IMR-90 (cell line): ENCODE results near the gene NPTX2. TPM values are rescaled to one million over a fixed set of nuclear protein-coding genes. Genes with fewer than 3 reads are reported as not detected.

ENCODE experiments used
- ATAC-seq: fragments of 200-7000 bp; cut with Tn5 transposase; 2 replicates; pipeline ENCODE4 v1.9.1; 2020; ENCODE audit warnings: low read depth, mild to moderate bottlenecking, moderate library complexity
- BruUV-seq: library from RNA; stranded (reverse); fragments of 400-500 nt; replicated peaks from 2 replicates; lab custom pipeline; 2021; lab: Mats Ljungman, UMichigan
- CTCF ChIA-PET: fragments of 300-600 bp; formaldehyde crosslinking; extraction: SDS; loops from one replicate; lab custom pipeline; 2021; ENCODE audit warnings: antibody characterized with exemption; lab: Yijun Ruan, JAX
- POLR2A ChIA-PET: fragments of 300-600 bp; sonication (Branson Sonifier 250); formaldehyde crosslinking; loops from one replicate; lab custom pipeline; 2022; ENCODE audit warnings: antibody characterized with exemption; ENCODE audit not compliant: unreplicated experiment; lab: Charles Lee
- DNase-seq: peaks from one replicate; pipeline ENCODE4 v3.0.0; 2013
- H2AFZ ChIP-seq: replicated peaks from 2 replicates; pipeline ENCODE3; 2013; ENCODE audit warnings: low read length, mild to moderate bottlenecking; ENCODE audit not compliant: poor library complexity
- H2AK5ac ChIP-seq: 2 replicates; pipeline ENCODE4 v1.6.1; 2013; ENCODE audit warnings: low read depth, low read length, inconsistent platforms
- H2AK9ac ChIP-seq: replicated peaks from 2 replicates; pipeline ENCODE3; 2013; ENCODE audit warnings: mild to moderate bottlenecking, low read depth, low read length, moderate library complexity; ENCODE audit not compliant: poor library complexity
- H2BK120ac ChIP-seq: 2 replicates; pipeline ENCODE4 v1.6.1; 2013; ENCODE audit warnings: low read depth, low read length, inconsistent platforms
- H2BK15ac ChIP-seq: 3 replicates; pipeline ENCODE4 v1.6.1; 2013; ENCODE audit warnings: low read depth, low read length, inconsistent platforms
- H2BK20ac ChIP-seq: 2 replicates; pipeline ENCODE4 v1.6.1; 2013; ENCODE audit warnings: low read depth, mild to moderate bottlenecking, inconsistent platforms, low read length, moderate library complexity
- H2BK5ac ChIP-seq: 2 replicates; pipeline ENCODE4 v1.6.1; 2013; ENCODE audit warnings: mild to moderate bottlenecking, low read depth, low read length, inconsistent platforms; ENCODE audit not compliant: poor library complexity, severe bottlenecking
- H3K14ac ChIP-seq: replicated peaks from 2 replicates; pipeline ENCODE4 v1.6.1; 2013; ENCODE audit warnings: low read depth, low read length, inconsistent platforms
- H3K18ac ChIP-seq: 2 replicates; pipeline ENCODE4 v1.6.1; 2013; ENCODE audit warnings: low read depth, low read length, control low read depth
- H3K23ac ChIP-seq: 2 replicates; pipeline ENCODE4 v1.6.1; 2013; ENCODE audit warnings: low read depth, low read length, inconsistent platforms
- H3K27ac ChIP-seq: 2 replicates; pipeline ENCODE4 v1.5.1; 2013; ENCODE audit warnings: mild to moderate bottlenecking, control low read depth, low read length; ENCODE audit not compliant: insufficient read depth
- H3K27me3 ChIP-seq: 2 replicates; pipeline ENCODE4 v1.6.1; 2013; ENCODE audit warnings: low read length; ENCODE audit not compliant: control insufficient read depth, insufficient read depth
- H3K36me3 ChIP-seq: 2 replicates; pipeline ENCODE4 v1.6.1; 2013; ENCODE audit warnings: low read length, mixed read lengths; ENCODE audit not compliant: control insufficient read depth, insufficient read depth
- H3K4ac ChIP-seq: 2 replicates; pipeline ENCODE4 v1.6.1; 2013; ENCODE audit warnings: low read depth, low read length, inconsistent platforms
- H3K4me1 ChIP-seq: 2 replicates; pipeline ENCODE4 v1.6.1; 2013; ENCODE audit warnings: low read length, mixed read lengths; ENCODE audit not compliant: control insufficient read depth, insufficient read depth
- H3K4me2 ChIP-seq: 2 replicates; pipeline ENCODE4 v1.6.1; 2013; ENCODE audit warnings: low read depth, mild to moderate bottlenecking, control low read depth, low read length, moderate library complexity
- H3K4me3 ChIP-seq: 2 replicates; pipeline ENCODE4 v1.5.1; 2013; ENCODE audit warnings: low read depth, mild to moderate bottlenecking, control low read depth, low read length, moderate library complexity; ENCODE audit not compliant: insufficient read depth
- H3K56ac ChIP-seq: 2 replicates; pipeline ENCODE4 v1.6.1; 2013; ENCODE audit warnings: low read length, inconsistent platforms; ENCODE audit not compliant: insufficient read depth; ENCODE audit errors: extremely low read depth
- H3K79me1 ChIP-seq, 2 experiments: 2 replicates each; pipeline ENCODE4 v1.6.1; 2013; ENCODE audit warnings: low read length in 2 of 2, inconsistent platforms in 1 of 2, low read depth in 1 of 2
- H3K9ac ChIP-seq: 2 replicates; pipeline ENCODE4 v1.6.1; 2013; ENCODE audit warnings: low read depth, low read length, control low read depth
- H3K9me1 ChIP-seq: 2 replicates; pipeline ENCODE4 v1.6.1; 2013; ENCODE audit warnings: low read length, inconsistent platforms; ENCODE audit not compliant: insufficient read depth
- H3K9me3 ChIP-seq: 2 replicates; pipeline ENCODE4 v1.6.1; 2013; ENCODE audit warnings: low read length; ENCODE audit not compliant: control insufficient read depth, insufficient read depth
- H4K20me1 ChIP-seq: 2 replicates; pipeline ENCODE4 v1.6.1; 2013; ENCODE audit warnings: low read length, inconsistent platforms; ENCODE audit not compliant: insufficient read depth
- H4K5ac ChIP-seq: 2 replicates; pipeline ENCODE4 v1.6.1; 2013; ENCODE audit warnings: mild to moderate bottlenecking, low read depth, low read length, control low read depth
- H4K8ac ChIP-seq, 2 experiments: 2 replicates each; pipeline ENCODE4 v1.6.1; 2013; ENCODE audit warnings: low read depth in 2 of 2, low read length in 2 of 2, control low read depth in 1 of 2, inconsistent platforms in 1 of 2
- H4K91ac ChIP-seq: 2 replicates; pipeline ENCODE4 v1.6.1; 2013; ENCODE audit warnings: low read depth, low read length, inconsistent platforms; ENCODE audit not compliant: insufficient read depth
- BHLHE40 ChIP-seq: fragments of 150-350 bp; IDR thresholded peaks from 2 replicates; pipeline ENCODE4 v1.6.1; 2016; ENCODE audit warnings: mild to moderate bottlenecking, low read depth, low read length
- CEBPB ChIP-seq: IDR thresholded peaks from 2 replicates; pipeline ENCODE4 v1.6.1; 2012; ENCODE audit warnings: low read depth, low read length, improper control_type of control experiment
- CHD1 ChIP-seq: IDR thresholded peaks from 2 replicates; pipeline ENCODE4 v1.6.1; 2012; ENCODE audit warnings: low read depth, low read length, improper control_type of control experiment
- FOS ChIP-seq: fragments of 150-350 bp; IDR thresholded peaks from 2 replicates; pipeline ENCODE4 v1.6.1; 2016; ENCODE audit warnings: low read depth, low read length
- MAZ ChIP-seq: IDR thresholded peaks from 2 replicates; pipeline ENCODE4 v1.6.1; 2012; ENCODE audit warnings: low read depth, mild to moderate bottlenecking, low read length, improper control_type of control experiment, moderate library complexity, borderline replicate concordance
- MXI1 ChIP-seq: IDR thresholded peaks from 2 replicates; pipeline ENCODE4 v1.6.1; 2012; ENCODE audit warnings: low read depth, mild to moderate bottlenecking, low read length, moderate library complexity, borderline replicate concordance
- NFE2L2 ChIP-seq: fragments of 150-350 bp; IDR thresholded peaks from 2 replicates; pipeline ENCODE4 v1.6.1; 2016; ENCODE audit warnings: low read depth, mild to moderate bottlenecking, low read length
- POLR2A ChIP-seq: IDR thresholded peaks from 2 replicates; pipeline ENCODE4 v1.6.1; 2012; ENCODE audit warnings: mild to moderate bottlenecking, low read depth, low read length
- RAD21 ChIP-seq: IDR thresholded peaks from 2 replicates; pipeline ENCODE4 v1.6.1; 2012; ENCODE audit warnings: low read length, improper control_type of control experiment
- RFX5 ChIP-seq: IDR thresholded peaks from 2 replicates; pipeline ENCODE4 v1.8.0; 2012; ENCODE audit warnings: low read depth, mild to moderate bottlenecking, low read length, moderate library complexity
- SMC3 ChIP-seq: fragments of 150-350 bp; IDR thresholded peaks from 2 replicates; pipeline ENCODE4 v1.6.1; 2016; ENCODE audit warnings: low read depth, mild to moderate bottlenecking, antibody characterized with exemption, low read length, moderate library complexity
- WGBS, 2 experiments: methylation state at CpG; one replicate each; pipeline versions ENCODE4 v1.1.5 to v1.1.7; 2013; ENCODE audit warnings: missing lambda C conversion rate in 2 of 2; ENCODE audit not compliant: insufficient read length in 1 of 2; ENCODE audit errors: extremely low coverage in 2 of 2; 5-methylcytosine and 5-hydroxymethylcytosine counted together
- dilution Hi-C: fragments of 300-500 bp; cut with HindIII; formaldehyde crosslinking; loops from one replicate; pipeline ENCODE4 v1.14.3; 2018; ENCODE audit warnings: low sequenced_read_pairs; ENCODE audit not compliant: unreplicated experiment
- in situ Hi-C: fragments of 300-500 bp; cut with MboI; formaldehyde crosslinking; loops from 3 replicates; pipeline ENCODE4 v1.14.3; 2019; ENCODE audit warnings: low sequenced_read_pairs, inconsistent platforms, mixed read lengths
- intact Hi-C: fragments of 100-400 bp; cut with micrococcal nuclease; formaldehyde crosslinking; loops from 2 replicates; pipeline ENCODE4 v1.10.0; 2022
- polyA plus RNA-seq, 3 experiments: library from polyadenylated mRNA; depleted of rRNA; stranded (reverse); fragments of >200 nt; gene quantifications; 2 replicates each; pipeline ENCODE4 v1.2.3, GENCODE V29; 2012; ENCODE audit warnings: low replicate concordance in 1 of 3
- total RNA-seq: library from RNA; depleted of rRNA; stranded (reverse); fragments of >200 nt; gene quantifications from 2 replicates; pipeline ENCODE4 v1.2.3, GENCODE V29; 2012
- TF ChIP-seq, protein P1 (sequence below): fragments of 150-350 bp; IDR thresholded peaks from 2 replicates; pipeline ENCODE4 v1.6.1; 2017; ENCODE audit warnings: mild to moderate bottlenecking, antibody characterized with exemption, low read length, low read depth
- TF ChIP-seq, protein P2 (sequence below): conservative IDR thresholded peaks from 2 replicates; pipeline ENCODE4 v1.5.1; 2012; ENCODE audit warnings: mild to moderate bottlenecking, low read depth, low read length, improper control_type of control experiment
- TF ChIP-seq, protein P3 (sequence below): fragments of 150-350 bp; IDR thresholded peaks from 2 replicates; pipeline ENCODE4 v1.6.1; 2016; ENCODE audit warnings: low read depth, mild to moderate bottlenecking, low read length, moderate library complexity, borderline replicate concordance

Gene NPTX2
- total and polyA plus RNA-seq, 2 of the 4 experiments (the other 2 are of a cell fraction), result under 0.01 to 0.03 TPM

DNA sequence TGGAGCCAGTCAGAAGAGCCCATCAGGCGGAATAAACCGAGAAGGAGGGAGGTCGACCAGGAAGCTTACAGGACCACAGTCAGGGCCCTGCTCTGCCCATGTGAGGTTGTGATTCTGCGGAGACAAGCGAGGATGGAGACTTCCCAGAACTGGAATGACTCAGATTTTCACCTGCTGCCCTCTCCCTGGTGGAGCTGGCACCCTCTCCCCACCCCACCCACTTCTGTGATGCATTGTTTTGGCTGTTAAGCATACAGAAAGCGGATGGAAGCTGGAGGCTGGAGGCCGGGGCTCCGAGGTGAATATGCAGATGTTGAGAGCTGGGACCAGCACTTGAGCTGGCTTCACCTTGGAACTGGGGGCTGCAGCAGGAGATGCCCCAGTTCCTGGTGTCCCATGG is 57.4 kb downstream of the NPTX2 start:
- no peak overlapping the region for H3K56ac ChIP-seq
- dilution Hi-C loops (no loop called here), in situ Hi-C loops (no loop called here), intact Hi-C loops (no loop called here)
- H3K4ac ChIP-seq, result no peak overlapping the region
- ATAC-seq (no peak), DNase-seq (no peak)
- H3K36me3 ChIP-seq, result no peaks in the 10 kb centered on the region
- H4K91ac ChIP-seq, result no peak overlapping the region
- no peak overlapping the region for H3K9ac ChIP-seq
- H3K27me3 ChIP-seq, result no peaks in the 10 kb centered on the region
- no peak overlapping the region for H3K18ac ChIP-seq
- H3K23ac ChIP-seq, result no peak overlapping the region
- H3K79me1 ChIP-seq, result no peaks in the 10 kb centered on the region
- no peaks in the 10 kb centered on the region for H3K9me1 ChIP-seq
- no peaks in the 10 kb centered on the region for H3K4me1 ChIP-seq
- H3K27ac ChIP-seq, result no peak overlapping the region
- TF ChIP-seq, protein P1, sequence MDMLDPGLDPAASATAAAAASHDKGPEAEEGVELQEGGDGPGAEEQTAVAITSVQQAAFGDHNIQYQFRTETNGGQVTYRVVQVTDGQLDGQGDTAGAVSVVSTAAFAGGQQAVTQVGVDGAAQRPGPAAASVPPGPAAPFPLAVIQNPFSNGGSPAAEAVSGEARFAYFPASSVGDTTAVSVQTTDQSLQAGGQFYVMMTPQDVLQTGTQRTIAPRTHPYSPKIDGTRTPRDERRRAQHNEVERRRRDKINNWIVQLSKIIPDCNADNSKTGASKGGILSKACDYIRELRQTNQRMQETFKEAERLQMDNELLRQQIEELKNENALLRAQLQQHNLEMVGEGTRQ, result no peak
- TF ChIP-seq FOS (no peak), BHLHE40 (no peak), RAD21 (no peak), CEBPB (no peak), CHD1 (no peak), POLR2A (no peak), MAZ (no peak), SMC3 (no peak), NFE2L2 (no peak), RFX5 (no peak), MXI1 (no peak)
- TF ChIP-seq, protein P2, sequence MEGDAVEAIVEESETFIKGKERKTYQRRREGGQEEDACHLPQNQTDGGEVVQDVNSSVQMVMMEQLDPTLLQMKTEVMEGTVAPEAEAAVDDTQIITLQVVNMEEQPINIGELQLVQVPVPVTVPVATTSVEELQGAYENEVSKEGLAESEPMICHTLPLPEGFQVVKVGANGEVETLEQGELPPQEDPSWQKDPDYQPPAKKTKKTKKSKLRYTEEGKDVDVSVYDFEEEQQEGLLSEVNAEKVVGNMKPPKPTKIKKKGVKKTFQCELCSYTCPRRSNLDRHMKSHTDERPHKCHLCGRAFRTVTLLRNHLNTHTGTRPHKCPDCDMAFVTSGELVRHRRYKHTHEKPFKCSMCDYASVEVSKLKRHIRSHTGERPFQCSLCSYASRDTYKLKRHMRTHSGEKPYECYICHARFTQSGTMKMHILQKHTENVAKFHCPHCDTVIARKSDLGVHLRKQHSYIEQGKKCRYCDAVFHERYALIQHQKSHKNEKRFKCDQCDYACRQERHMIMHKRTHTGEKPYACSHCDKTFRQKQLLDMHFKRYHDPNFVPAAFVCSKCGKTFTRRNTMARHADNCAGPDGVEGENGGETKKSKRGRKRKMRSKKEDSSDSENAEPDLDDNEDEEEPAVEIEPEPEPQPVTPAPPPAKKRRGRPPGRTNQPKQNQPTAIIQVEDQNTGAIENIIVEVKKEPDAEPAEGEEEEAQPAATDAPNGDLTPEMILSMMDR, result no peak
- TF ChIP-seq, protein P3, sequence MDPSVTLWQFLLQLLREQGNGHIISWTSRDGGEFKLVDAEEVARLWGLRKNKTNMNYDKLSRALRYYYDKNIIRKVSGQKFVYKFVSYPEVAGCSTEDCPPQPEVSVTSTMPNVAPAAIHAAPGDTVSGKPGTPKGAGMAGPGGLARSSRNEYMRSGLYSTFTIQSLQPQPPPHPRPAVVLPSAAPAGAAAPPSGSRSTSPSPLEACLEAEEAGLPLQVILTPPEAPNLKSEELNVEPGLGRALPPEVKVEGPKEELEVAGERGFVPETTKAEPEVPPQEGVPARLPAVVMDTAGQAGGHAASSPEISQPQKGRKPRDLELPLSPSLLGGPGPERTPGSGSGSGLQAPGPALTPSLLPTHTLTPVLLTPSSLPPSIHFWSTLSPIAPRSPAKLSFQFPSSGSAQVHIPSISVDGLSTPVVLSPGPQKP, result no peak
- no CpG with 5 or more reads among the region's 8 CpGs for WGBS, 2 experiments
- no peak overlapping the region for H3K14ac ChIP-seq
- no peak overlapping the region for H2BK20ac ChIP-seq
- H2BK120ac ChIP-seq, result no peak overlapping the region
- H3K9me3 ChIP-seq, result peaks cover 27% of the 10 kb centered on the region; the same call in 1 of the 2 replicates
- no peak overlapping the region for H3K4me2 ChIP-seq
- H4K20me1 ChIP-seq, result no peaks in the 10 kb centered on the region
- no peak overlapping the region for H4K8ac ChIP-seq
- no TSS peak for BruUV-seq
- ChIA-PET POLR2A (no interaction called here), CTCF (no interaction called here)
- no peak overlapping the region for H3K4me3 ChIP-seq
- H2AK5ac ChIP-seq, result no peak overlapping the region
- H2AFZ ChIP-seq, result no peak overlapping the region
- no peak overlapping the region for H4K5ac ChIP-seq
- no peak overlapping the region for H2BK15ac ChIP-seq
- H2AK9ac ChIP-seq, result no peak overlapping the region
- no peak overlapping the region for H2BK5ac ChIP-seq
